ENCODE results near the gene OR13J1.
A peak's percentile ranks its signal among the peaks of the same experiment; 100 is the strongest.

OR13J1 gene

DNA sequence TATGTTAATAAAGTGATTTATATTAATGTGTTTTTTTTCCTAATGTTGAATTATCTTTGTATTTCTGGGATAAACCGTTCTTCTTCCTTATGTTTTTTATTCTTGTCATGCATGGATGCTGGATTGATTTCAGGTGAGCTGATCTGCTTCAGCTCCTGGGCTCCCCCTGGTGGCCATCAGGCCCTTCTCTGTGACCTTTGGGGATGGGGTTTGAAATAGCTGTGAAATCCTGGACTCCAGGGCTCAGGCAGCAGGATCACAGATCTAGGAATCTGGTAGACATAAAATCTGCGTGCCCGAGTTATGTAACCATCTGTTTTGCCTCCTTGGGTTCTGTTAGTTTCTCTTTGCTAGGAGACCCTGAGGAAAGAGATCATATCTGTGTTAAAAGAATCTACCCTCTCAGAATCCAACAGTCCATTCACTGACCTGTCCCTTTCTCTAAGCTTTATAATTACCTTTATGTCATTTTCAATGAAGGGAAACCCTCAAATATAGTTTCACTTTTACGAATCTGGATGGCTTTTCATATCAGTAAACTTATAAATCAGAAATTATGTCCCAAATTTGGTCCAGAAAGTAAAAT is 12.2 kb upstream of the OR13J1 start:
- peak; percentile 79 for DNase-seq (ENCODE audit: low read depth)
- H3K4me3 ChIP-seq (replicated peaks; ENCODE audit: low read depth, low read length): no peak overlapping the region
- TF ChIP-seq, protein P1, sequence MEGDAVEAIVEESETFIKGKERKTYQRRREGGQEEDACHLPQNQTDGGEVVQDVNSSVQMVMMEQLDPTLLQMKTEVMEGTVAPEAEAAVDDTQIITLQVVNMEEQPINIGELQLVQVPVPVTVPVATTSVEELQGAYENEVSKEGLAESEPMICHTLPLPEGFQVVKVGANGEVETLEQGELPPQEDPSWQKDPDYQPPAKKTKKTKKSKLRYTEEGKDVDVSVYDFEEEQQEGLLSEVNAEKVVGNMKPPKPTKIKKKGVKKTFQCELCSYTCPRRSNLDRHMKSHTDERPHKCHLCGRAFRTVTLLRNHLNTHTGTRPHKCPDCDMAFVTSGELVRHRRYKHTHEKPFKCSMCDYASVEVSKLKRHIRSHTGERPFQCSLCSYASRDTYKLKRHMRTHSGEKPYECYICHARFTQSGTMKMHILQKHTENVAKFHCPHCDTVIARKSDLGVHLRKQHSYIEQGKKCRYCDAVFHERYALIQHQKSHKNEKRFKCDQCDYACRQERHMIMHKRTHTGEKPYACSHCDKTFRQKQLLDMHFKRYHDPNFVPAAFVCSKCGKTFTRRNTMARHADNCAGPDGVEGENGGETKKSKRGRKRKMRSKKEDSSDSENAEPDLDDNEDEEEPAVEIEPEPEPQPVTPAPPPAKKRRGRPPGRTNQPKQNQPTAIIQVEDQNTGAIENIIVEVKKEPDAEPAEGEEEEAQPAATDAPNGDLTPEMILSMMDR (IDR thresholded peaks at IDR 0.05; ENCODE audit: low read length, missing control alignments): peak; percentile 100

DNA sequence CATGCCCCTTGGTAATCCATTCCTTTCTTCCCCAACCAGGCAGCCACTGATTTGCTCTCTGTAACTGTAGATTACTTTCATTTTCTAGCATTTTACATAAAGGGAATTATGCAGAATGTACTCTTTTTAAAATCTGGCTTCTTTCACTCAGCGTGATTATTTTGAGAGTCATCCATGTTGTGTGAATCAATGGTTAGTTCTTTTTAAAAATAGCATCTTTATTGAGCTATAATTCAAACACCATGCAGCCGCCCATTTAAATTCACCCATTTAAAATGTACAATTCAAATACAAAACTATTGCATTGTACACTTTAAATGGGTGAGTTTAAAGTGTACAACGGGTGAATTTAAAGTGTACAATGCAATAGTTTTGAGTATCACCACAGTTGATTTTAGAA is 2.3 kb upstream of the OR13J1 start:
- no peak for DNase-seq (ENCODE audit: low read depth)
- TF ChIP-seq, protein P1 (IDR thresholded peaks at IDR 0.05; ENCODE audit: low read length, missing control alignments): no peak
- H3K4me3 ChIP-seq (replicated peaks; ENCODE audit: low read depth, low read length): no peak overlapping the region

DNA sequence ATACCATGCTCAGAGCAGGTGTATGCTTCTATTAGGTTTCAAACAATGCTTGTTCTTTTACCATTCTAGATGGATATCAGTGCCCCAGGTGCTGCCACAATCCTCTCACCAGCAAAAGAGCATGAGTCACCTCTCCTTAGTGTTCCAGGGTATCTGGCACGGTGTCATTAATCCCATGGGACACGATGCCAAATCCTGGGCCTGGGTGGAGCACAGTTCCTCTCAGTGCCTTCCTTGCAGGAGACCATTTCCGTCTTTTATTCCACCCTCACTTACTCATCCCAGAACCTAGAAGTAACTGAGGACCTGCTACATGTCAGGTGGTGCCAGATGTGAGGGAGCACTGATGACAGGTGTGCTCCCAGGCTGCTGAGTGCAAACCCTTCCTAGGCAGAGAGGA is 1.3 kb upstream of the OR13J1 start:
- TF ChIP-seq, protein P1 (IDR thresholded peaks at IDR 0.05; ENCODE audit: low read length, missing control alignments): no peak
- no peak overlapping the region for H3K4me3 ChIP-seq (replicated peaks; ENCODE audit: low read depth, low read length)
- DNase-seq (ENCODE audit: low read depth): no peak

DNA sequence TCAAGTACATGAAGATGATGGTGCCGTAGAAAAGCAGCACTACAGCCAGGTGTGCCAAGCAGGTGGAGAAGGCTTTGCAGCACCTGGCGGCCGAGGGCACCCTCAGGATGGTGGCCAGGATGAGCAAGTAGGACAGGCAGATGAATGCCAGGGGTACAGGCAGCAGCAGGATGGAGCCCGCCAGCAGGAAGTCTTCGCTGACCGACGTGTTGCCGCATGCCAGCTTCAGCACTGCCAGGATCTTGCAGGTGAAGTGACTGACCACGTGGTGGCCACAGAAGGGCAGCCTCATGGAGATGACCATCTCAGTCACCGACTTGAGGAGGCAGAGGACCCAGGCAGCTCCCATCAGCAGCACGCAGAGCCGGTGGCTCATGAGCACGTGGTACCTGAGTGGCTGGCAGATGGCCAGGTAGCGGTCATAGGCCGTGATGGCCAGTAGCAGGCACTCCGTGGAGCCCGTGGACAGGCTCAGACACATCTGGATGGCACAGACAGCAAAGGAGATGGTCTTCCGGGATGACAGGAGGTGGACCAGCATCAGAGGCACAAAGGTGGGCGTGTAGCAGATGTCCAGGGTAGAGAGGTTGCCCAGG is 482 bp downstream of the OR13J1 start:
- no peak for DNase-seq (ENCODE audit: low read depth)
- no peak overlapping the region for H3K4me3 ChIP-seq (replicated peaks; ENCODE audit: low read depth, low read length)
- TF ChIP-seq, protein P1 (IDR thresholded peaks at IDR 0.05; ENCODE audit: low read length, missing control alignments): no peak

DNA sequence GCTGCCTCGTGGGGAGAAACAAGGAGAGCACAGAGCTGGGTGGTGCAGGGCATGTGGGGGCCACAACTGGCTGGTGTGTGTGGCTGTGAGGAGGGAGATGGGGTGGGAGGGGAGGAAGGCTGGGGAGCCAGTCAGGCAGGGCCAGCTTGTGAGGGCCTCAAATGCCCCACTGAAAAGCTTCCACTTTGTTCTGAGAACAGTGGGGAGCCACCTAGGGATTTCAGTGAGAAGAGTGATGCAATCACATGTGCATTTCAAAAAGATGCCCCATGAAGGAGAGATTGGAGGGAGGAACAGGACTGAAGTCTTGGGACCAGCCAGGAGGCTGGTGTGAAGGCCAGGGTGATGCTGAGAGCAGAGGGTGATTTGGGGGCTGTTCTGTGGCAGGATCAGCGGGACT is 1.3 kb downstream of the OR13J1 start:
- no peak for DNase-seq (ENCODE audit: low read depth)
- H3K4me3 ChIP-seq (replicated peaks; ENCODE audit: low read depth, low read length): no peak overlapping the region
- TF ChIP-seq, protein P1 (IDR thresholded peaks at IDR 0.05; ENCODE audit: low read length, missing control alignments): no peak

DNA sequence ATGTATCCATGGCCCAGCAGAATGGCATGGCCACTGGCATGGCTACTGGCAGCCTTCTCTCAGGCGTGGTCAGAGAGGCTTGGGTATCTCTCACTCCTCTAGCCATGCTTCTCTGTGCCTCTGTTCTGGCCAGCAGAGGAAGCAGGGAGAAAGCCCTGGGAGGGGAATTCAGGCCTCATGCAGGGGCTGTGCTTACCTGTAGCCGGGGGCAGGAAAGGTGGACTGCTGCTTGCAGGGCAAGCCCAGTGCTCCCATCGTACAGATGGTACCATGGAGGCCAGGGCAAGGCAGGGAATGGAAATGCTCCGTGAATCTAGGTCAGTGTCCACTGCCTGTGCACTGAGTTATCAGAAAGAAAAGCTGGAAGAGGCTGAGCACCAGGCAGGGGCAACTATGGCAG is 2.7 kb downstream of the OR13J1 start:
- TF ChIP-seq, protein P1 (IDR thresholded peaks at IDR 0.05; ENCODE audit: low read length, missing control alignments): no peak
- H3K4me3 ChIP-seq (replicated peaks; ENCODE audit: low read depth, low read length): no peak overlapping the region
- DNase-seq (ENCODE audit: low read depth): no peak

DNA sequence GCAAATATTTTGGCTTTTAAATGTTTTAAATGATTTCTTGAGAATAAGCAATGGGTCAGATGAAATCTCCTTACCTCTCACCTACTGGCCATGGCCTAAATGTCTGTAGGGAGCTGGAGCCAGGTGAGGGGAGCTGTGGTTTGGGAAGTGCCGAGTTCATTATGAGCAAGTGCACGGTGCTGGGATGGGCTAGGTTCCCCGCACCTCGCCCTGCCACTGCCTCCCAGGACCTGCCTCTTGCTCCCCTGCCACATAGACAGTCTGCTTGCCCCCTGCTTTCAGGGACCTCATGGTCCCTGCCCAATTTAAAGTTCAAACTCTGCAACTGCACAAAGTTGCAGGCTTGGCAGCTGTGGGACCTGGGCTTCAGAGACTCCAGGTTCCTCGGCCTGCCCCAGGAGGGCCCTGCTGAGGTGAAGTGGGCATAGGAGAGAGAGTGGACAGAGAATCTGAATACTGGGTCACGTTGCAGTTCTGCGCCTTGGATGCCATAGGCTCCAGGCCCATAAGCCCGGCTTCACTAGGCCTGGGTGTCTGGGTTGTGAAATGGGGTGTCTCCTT is 5.4 kb downstream of the OR13J1 start:
- H3K4me3 ChIP-seq (replicated peaks; ENCODE audit: low read depth, low read length): no peak overlapping the region
- DNase-seq (ENCODE audit: low read depth): no peak
- TF ChIP-seq, protein P1 (IDR thresholded peaks at IDR 0.05; ENCODE audit: low read length, missing control alignments): no peak
